Coronary artery (tissue), 2 donors: Measurements from ENCODE around the gene DOCK9.
"Not testable (repeated sequence)": the region's sequence is repeated elsewhere in the genome, so short reads cannot be mapped to it uniquely, and the experiment has no call there.

Experiments
- DNase-seq: peaks from one replicate; pipeline ENCODE4 v3.0.0-alpha.2; 2017; ENCODE audit warnings: low spot score
- H3K27ac ChIP-seq, 2 donors: fragments of 200-600 bp; sonication (generic); one replicate each; pipeline ENCODE4 v1.5.1; 2016 to 2019
- H3K4me3 ChIP-seq: fragments of 200-600 bp; sonication (generic); 2 replicates; pipeline ENCODE4 v1.5.1; 2016; ENCODE audit warnings: mild to moderate bottlenecking, moderate library complexity
- TF ChIP-seq, protein P1 (sequence below): fragments of 200-600 bp; sonication (generic); IDR thresholded peaks from one replicate; pipeline ENCODE4 v1.5.1; 2019; ENCODE audit warnings: antibody characterized with exemption

Gene DOCK9

DNA sequence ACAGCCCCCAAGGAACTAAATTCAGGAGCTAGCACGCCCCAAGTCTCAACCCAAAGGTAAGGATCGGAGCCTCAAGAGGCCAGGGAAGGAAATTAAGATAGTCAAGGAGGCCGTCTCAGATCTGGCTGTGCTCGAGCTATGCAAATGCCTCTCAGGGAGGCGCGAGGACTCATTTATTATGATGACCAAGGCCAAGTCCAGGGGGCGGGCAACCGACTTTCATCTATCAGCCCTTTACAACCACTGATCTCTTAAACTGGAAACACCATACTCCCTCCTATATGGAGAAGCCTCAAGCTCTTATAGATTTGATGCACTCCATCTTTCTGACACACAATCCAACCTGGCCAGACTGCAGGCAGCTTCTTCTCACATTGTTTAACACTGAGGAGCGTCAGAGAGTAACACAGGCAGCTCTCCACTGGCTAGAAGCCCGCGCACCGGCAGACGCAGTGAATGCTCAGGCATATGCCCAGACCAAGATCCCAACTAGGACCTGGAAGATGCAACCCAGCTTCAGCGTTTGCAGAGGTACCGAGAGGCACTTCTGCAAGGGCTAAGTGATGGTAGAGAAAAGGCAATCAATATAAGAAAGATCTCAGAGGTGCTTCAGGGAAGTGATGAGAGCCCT is 215.8 kb downstream of the DOCK9 start:
- DNase-seq = no peak
- peak overlapping the region; percentile 38 for H3K4me3 ChIP-seq
- TF ChIP-seq, protein P1, sequence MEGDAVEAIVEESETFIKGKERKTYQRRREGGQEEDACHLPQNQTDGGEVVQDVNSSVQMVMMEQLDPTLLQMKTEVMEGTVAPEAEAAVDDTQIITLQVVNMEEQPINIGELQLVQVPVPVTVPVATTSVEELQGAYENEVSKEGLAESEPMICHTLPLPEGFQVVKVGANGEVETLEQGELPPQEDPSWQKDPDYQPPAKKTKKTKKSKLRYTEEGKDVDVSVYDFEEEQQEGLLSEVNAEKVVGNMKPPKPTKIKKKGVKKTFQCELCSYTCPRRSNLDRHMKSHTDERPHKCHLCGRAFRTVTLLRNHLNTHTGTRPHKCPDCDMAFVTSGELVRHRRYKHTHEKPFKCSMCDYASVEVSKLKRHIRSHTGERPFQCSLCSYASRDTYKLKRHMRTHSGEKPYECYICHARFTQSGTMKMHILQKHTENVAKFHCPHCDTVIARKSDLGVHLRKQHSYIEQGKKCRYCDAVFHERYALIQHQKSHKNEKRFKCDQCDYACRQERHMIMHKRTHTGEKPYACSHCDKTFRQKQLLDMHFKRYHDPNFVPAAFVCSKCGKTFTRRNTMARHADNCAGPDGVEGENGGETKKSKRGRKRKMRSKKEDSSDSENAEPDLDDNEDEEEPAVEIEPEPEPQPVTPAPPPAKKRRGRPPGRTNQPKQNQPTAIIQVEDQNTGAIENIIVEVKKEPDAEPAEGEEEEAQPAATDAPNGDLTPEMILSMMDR = no peak
- H3K27ac ChIP-seq = no peak overlapping the region

DNA sequence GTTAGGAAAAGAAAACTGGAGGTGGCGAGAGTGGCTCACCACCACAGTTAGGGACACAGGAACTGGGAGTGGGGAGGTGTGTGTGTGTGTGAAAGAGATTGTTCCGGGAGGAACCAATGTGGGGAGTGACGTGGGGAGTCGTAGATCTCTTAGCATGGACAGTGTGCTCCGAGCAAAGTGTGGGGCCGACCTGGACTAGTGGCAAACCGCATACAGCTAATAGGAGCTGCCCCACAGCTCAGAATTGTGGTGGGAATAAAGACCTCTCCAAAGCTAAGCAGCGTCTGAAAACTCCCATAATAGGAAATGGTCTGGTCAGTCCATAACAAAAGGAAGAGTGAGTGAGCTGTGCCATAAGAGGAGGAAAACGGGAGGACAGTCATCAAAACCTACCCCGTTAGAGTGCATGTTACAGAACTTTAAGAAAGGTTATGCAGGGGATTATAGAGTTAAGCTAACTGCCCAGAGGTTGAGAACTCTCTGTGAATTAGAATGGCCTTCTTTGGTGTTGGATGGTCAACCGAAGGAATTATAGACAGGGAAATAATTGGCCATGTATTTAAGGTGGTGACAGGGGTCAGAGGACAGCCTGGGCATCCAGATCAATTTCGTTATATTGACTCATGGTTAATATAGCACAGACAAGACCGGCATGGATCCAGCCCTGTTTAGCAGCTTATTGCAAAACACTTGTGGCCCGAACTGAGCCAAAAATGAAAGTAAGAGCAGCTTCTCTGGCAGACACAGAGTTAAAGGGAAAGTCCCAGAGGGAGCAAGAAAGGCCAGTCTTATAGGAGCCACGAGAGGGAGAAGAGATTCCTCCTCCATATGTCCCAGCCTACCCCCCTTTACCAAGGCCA is 216.5 kb downstream of the DOCK9 start:
- no peak for DNase-seq
- TF ChIP-seq, protein P1 = no peak
- H3K4me3 ChIP-seq = peak overlapping the region; percentile 38

DNA sequence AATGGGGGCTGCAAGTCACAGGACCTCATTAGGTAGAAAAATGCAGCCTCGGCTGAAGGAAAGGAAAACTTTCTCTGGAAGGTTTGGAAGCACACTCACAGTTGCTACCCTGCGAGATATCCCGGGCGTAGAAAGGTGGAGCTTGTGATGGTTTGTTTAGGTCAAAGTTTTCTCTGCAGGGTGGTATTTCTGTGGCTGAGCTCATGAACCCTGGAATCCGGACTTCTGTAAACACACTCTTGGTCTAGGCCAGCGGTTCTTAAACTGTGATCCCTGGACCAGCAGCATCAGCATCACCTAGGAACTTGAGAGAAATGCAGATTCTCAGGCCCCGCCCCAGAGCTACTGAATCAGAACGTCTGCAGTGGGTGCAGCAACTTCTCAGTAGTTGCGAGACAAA is 222.1 kb downstream of the DOCK9 start:
- Histone ChIP-seq H3K27ac (no peak overlapping the region), H3K4me3 (no peak overlapping the region)
- DNase-seq = no peak
- TF ChIP-seq, protein P1 = no peak

More for the DNA sequence above, 216.5 kb downstream of the DOCK9 start:
- H3K27ac ChIP-seq = no peak overlapping the region

DNA sequence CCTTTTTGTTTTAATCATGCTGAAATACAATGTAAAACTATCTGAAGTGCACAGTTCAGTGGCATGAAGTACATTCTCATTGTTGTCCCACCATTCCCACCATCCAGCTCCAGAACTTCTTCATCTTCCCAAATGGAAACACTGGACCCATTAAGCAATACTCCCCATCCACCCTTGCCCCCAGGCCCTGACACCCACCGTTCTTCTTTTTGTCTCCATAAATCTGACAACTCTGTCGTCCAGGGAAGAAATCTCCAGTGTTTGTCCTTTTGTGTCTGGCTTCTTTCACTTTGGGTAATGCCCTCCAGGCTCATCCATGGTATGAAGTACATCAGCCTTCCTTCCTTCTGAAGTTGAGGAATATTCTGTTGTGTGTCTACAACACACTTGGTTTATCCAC is 222.7 kb downstream of the DOCK9 start:
- TF ChIP-seq, protein P1 = no peak
- H3K4me3 ChIP-seq = no peak overlapping the region
- no peak for DNase-seq
- no peak overlapping the region for H3K27ac ChIP-seq

DNA sequence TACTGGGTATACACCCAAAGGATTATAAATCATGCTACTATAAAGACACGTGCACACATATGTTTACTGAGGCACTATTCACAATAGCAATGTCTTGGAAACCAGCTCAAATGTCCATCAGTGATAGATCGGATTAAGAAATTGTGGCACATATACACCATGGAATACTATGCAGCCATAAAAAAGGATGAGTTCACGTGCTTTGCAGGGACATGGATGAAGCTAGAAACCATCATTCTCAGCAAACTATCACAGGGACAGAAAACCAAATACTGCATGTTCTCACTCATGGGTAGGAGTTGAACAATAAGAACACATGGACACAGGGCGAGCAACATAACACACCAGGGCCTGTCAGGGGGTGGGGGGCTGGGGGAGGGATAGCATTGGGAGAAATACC is 223.4 kb downstream of the DOCK9 start:
- not testable (repeated sequence) for DNase-seq, H3K4me3 ChIP-seq

DNA sequence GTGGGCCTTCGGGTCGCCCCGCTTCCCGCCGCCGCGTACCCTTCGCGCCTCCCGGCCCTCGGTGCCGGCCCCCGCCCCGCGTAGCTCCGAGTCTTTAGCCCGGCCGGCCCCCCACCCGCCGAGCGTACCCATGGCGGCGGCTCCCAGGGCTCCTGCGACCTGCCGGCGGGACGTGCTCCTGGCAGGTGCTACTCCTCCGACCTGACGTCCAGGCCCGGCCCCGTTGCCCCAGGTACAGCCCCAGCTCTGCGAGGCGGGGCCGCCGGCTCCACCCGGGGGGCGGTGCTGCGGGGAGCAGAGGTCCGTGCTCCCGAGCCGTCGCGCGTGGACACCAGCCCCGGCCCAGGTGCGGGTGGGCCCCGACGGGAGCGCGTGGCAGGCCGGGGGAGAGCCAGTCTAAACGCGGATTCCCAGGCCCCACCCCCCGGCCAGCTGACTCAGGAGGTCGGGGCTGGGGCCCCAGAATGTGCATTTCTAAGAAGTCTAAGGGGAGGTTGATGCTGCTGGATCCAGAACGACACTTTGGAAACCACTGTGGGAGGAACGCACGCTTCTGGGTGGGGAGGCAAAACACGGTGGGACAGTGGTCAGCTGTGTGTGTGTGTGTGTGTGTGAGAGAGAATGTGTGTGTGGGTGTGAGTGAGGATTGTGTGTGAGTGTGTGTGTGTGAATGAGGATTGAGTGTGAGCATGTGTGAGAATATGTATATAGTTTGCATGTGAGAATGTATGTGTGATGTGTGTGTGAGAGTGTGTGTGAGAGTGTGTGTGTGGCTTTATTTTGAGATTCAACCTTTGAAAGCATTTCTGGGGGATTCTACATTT is 225.2 kb downstream of the DOCK9 start, which contains the start of gene SLC15A1:
Gene SLC15A1 (minus strand): TSS at position 206 of the 824 bp plus-strand sequence. CDS start 74 bp downstream, at position 132.
- no peak for DNase-seq
- H3K4me3 ChIP-seq = peak within 1 kb of the TSS; percentile 61
- TF ChIP-seq, protein P1 = no peak
- no peak within 1 kb of the TSS for H3K27ac ChIP-seq

More for the DNA sequence above, 223.4 kb downstream of the DOCK9 start:
- H3K27ac ChIP-seq = not testable (repeated sequence)

DNA sequence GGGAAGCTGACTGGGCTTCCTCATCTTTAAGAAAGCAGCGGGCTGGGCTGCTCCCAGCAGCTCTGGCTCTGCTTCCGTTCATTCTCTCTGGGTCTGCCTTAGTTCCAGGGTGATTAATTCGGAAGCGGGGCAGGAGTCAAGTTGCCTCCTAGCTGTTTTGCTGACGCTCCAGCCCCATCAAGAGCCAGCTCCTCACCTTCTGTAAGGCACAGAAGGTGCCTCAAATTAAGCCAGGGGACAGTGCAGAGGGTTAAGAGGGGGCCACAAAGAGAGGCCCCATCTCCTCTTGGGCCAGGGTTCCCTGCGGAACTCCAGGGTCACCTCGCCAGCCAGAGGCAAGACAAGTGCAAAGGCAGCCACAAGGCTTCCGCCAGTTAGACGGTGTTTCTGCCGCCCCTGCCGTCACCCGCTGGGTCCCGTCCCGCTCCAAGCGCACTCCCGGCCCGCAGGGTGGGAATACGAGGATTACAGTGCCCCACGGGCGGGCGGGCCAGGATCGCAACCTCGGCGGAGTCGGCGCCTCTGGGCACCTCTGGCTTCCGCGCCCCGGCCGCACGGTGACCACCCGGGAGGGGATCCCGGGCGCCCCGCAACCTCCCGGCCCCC is 225.9 kb downstream of the DOCK9 start:
- Histone ChIP-seq H3K4me3 (peak overlapping the region; percentile 61), H3K27ac (no peak overlapping the region)
- TF ChIP-seq, protein P1 = no peak
- no peak for DNase-seq
